GM21360 (cell line): ENCODE measurements around the gene USP48.
A peak's percentile ranks its signal among the peaks of the same experiment; 100 is the strongest.
"Not testable (repeated sequence)": the region's sequence is repeated elsewhere in the genome, so short reads cannot be mapped to it uniquely, and the experiment has no call there.

Experiments
- ATAC-seq: cut with Tn5 transposase; IDR thresholded peaks from one replicate; pipeline ENCODE4 v1.9.1; 2021; ENCODE audit warnings: mild to moderate bottlenecking, moderate library complexity; ENCODE audit not compliant: unreplicated experiment

The USP48 gene

GRCh38 chr1:21782868-21783678 lies at the start of gene USP48:
Gene USP48 (minus strand): TSS chr1:21783149. CDS start chr1:21782957, 192 bp downstream.
- peak; percentile 53 for ATAC-seq

- no peak for ATAC-seq
Measured at GRCh38 chr1:21831454-21831970, 48.6 kb upstream of the USP48 start.

- ATAC-seq: no peak
Measured at GRCh38 chr1:21830792-21831453, 48.0 kb upstream of the USP48 start.

- no peak for ATAC-seq
Measured at GRCh38 chr1:21829294-21829693, 46.3 kb upstream of the USP48 start.

GRCh38 chr1:21828506-21829210 lies 45.7 kb upstream of the USP48 start:
- no peak for ATAC-seq

- no peak for ATAC-seq
Measured at GRCh38 chr1:21828075-21828474, 45.1 kb upstream of the USP48 start.

- ATAC-seq: no peak
Measured at GRCh38 chr1:21827141-21827679, 44.3 kb upstream of the USP48 start.

- ATAC-seq: not testable (repeated sequence)
Measured at GRCh38 chr1:21826694-21827093, 43.7 kb upstream of the USP48 start.

- ATAC-seq: no peak
Measured at GRCh38 chr1:21825393-21825792, 42.4 kb upstream of the USP48 start.

- no peak for ATAC-seq
Measured at GRCh38 chr1:21824926-21825325, 42.0 kb upstream of the USP48 start.

- no peak for ATAC-seq
Measured at GRCh38 chr1:21823980-21824702, 41.2 kb upstream of the USP48 start.

GRCh38 chr1:21823206-21823979 lies 40.4 kb upstream of the USP48 start:
- ATAC-seq: no peak

- no peak for ATAC-seq
Measured at GRCh38 chr1:21822349-21822748, 39.4 kb upstream of the USP48 start.

GRCh38 chr1:21821385-21822019 lies 38.6 kb upstream of the USP48 start:
- no peak for ATAC-seq

GRCh38 chr1:21820597-21821232 lies 37.8 kb upstream of the USP48 start:
- no peak for ATAC-seq

- ATAC-seq: no peak
Measured at GRCh38 chr1:21818656-21819055, 35.7 kb upstream of the USP48 start.

GRCh38 chr1:21816602-21817302 lies 33.8 kb upstream of the USP48 start:
- no peak for ATAC-seq

GRCh38 chr1:21815724-21816321 lies 32.9 kb upstream of the USP48 start:
- ATAC-seq: no peak
